GM12891 (cell line): ENCODE data around the gene NMT2.

Experiments used
- PAX5 ChIP-seq: IDR thresholded peaks from 2 replicates; pipeline ENCODE4 v1.6.1; 2011; ENCODE audit warnings: low read length, moderate library complexity, mild to moderate bottlenecking; ENCODE audit not compliant: insufficient read depth, severe bottlenecking
- POLR2A ChIP-seq: IDR thresholded peaks from 2 replicates; pipeline ENCODE4 v1.6.1; 2011; ENCODE audit warnings: low read depth, low read length, control low read depth
- POLR2AphosphoS5 ChIP-seq: IDR thresholded peaks from 2 replicates; pipeline ENCODE4 v1.6.1; 2011; ENCODE audit warnings: low read depth, low read length, control low read depth
- POU2F2 ChIP-seq: IDR thresholded peaks from 2 replicates; pipeline ENCODE4 v1.6.1; 2011; ENCODE audit warnings: low read depth, mild to moderate bottlenecking, control low read depth, low read length, moderate library complexity
- SPI1 ChIP-seq: IDR thresholded peaks from 2 replicates; pipeline ENCODE4 v1.6.1; 2011; ENCODE audit warnings: low read depth, low read length, control low read depth
- TAF1 ChIP-seq: IDR thresholded peaks from 2 replicates; pipeline ENCODE4 v1.6.1; 2011; ENCODE audit warnings: low read depth, low read length, control low read depth

- no peak for TF ChIP-seq POLR2AphosphoS5
- no peak for TF ChIP-seq POLR2A
- no peak for TF ChIP-seq TAF1
- TF ChIP-seq SPI1: no peak
- TF ChIP-seq PAX5: no peak
- no peak for TF ChIP-seq POU2F2
Measured at GRCh38 chr10:15120523-15120922, 48.0 kb downstream of the NMT2 start.
